NCI-H748 (cell line): ENCODE measurements around the gene CRABP1.

Source experiments
- DNase-seq: peaks from one replicate; lab custom pipeline; 2025; ENCODE audit not compliant: unreplicated experiment; lab: John Stamatoyannopoulos, UW

The CRABP1 gene

GRCh38 chr15:78340231-78341056 lies at the start of gene CRABP1:
TSS of gene CRABP1 (plus strand) at chr15:78340353. CDS start at chr15:78340429, 76 bp downstream.
- peak; percentile 58 for DNase-seq

- no peak for DNase-seq
Measured at GRCh38 chr15:78291052-78291451, 49.1 kb upstream of the CRABP1 start.

GRCh38 chr15:78291698-78292097 lies 48.5 kb upstream of the CRABP1 start:
- DNase-seq = no peak

- no peak for DNase-seq
Measured at GRCh38 chr15:78292219-78292618, 47.9 kb upstream of the CRABP1 start.

GRCh38 chr15:78299101-78299930 lies 40.8 kb upstream of the CRABP1 start, which contains the start of gene SKIC8:
TSS of gene SKIC8 (minus strand) at chr15:78299609. CDS start at chr15:78295686, 3,923 bp downstream.
- peak; percentile 93 for DNase-seq

- DNase-seq = no peak
Measured at GRCh38 chr15:78301326-78301725, 38.8 kb upstream of the CRABP1 start.

GRCh38 chr15:78301828-78302227 lies 38.3 kb upstream of the CRABP1 start:
- no peak for DNase-seq

- no peak for DNase-seq
Measured at GRCh38 chr15:78302579-78303312, 37.4 kb upstream of the CRABP1 start.

GRCh38 chr15:78304216-78305066 lies 35.7 kb upstream of the CRABP1 start:
- no peak for DNase-seq

- DNase-seq = no peak
Measured at GRCh38 chr15:78306176-78306774, 33.9 kb upstream of the CRABP1 start.

- DNase-seq = no peak
Measured at GRCh38 chr15:78307976-78308375, 32.2 kb upstream of the CRABP1 start.

GRCh38 chr15:78308422-78309032 lies 31.6 kb upstream of the CRABP1 start:
- peak; percentile 68 for DNase-seq

- no peak for DNase-seq
Measured at GRCh38 chr15:78311292-78311691, 28.9 kb upstream of the CRABP1 start.

- no peak for DNase-seq
Measured at GRCh38 chr15:78312536-78312935, 27.6 kb upstream of the CRABP1 start.

- no peak for DNase-seq
Measured at GRCh38 chr15:78312957-78313356, 27.2 kb upstream of the CRABP1 start.

GRCh38 chr15:78313383-78313782 lies 26.8 kb upstream of the CRABP1 start:
- DNase-seq = no peak

GRCh38 chr15:78314181-78314581 lies 26.0 kb upstream of the CRABP1 start:
- DNase-seq = no peak

GRCh38 chr15:78315686-78316282 lies 24.4 kb upstream of the CRABP1 start:
- DNase-seq = no peak
